GM21619 (cell line): ENCODE results near the gene KCNIP3.
"Not testable (repeated sequence)": the region's sequence is repeated elsewhere in the genome, so short reads cannot be mapped to it uniquely, and the experiment has no call there.

Experiments used
- ATAC-seq: cut with Tn5 transposase; IDR thresholded peaks from one replicate; pipeline ENCODE4 v1.9.1; 2021; ENCODE audit not compliant: unreplicated experiment

Gene KCNIP3

GRCh38 chr2:95402370-95403203 lies 105.4 kb downstream of the KCNIP3 start, which contains the start of gene FAHD2A:
FAHD2A (plus strand) TSS chr2:95402708; CDS start chr2:95405559, 2,851 bp downstream.
- ATAC-seq: peak; percentile 93

GRCh38 chr2:95403204-95403721 lies 106.1 kb downstream of the KCNIP3 start:
- not testable (repeated sequence) for ATAC-seq

- ATAC-seq: not testable (repeated sequence)
Observed at GRCh38 chr2:95403824-95404223, 106.7 kb downstream of the KCNIP3 start.

GRCh38 chr2:95404676-95405075 lies 107.5 kb downstream of the KCNIP3 start:
- not testable (repeated sequence) for ATAC-seq

- not testable (repeated sequence) for ATAC-seq
Observed at GRCh38 chr2:95411239-95411638, 114.1 kb downstream of the KCNIP3 start.

GRCh38 chr2:95414015-95414594 lies 117.0 kb downstream of the KCNIP3 start:
- not testable (repeated sequence) for ATAC-seq

GRCh38 chr2:95415138-95415537 lies 118.0 kb downstream of the KCNIP3 start:
- ATAC-seq: not testable (repeated sequence)

GRCh38 chr2:95415561-95415960 lies 118.4 kb downstream of the KCNIP3 start:
- ATAC-seq: not testable (repeated sequence)

- not testable (repeated sequence) for ATAC-seq
Observed at GRCh38 chr2:95427196-95427867, 130.2 kb downstream of the KCNIP3 start.

GRCh38 chr2:95429748-95430467 lies 132.8 kb downstream of the KCNIP3 start:
- ATAC-seq: not testable (repeated sequence)

- ATAC-seq: not testable (repeated sequence)
Observed at GRCh38 chr2:95433373-95433772, 136.2 kb downstream of the KCNIP3 start.

GRCh38 chr2:95433973-95434372 lies 136.8 kb downstream of the KCNIP3 start:
- not testable (repeated sequence) for ATAC-seq

- not testable (repeated sequence) for ATAC-seq
Observed at GRCh38 chr2:95434507-95435076, 137.4 kb downstream of the KCNIP3 start.

- ATAC-seq: not testable (repeated sequence)
Observed at GRCh38 chr2:95435162-95435871, 138.2 kb downstream of the KCNIP3 start.
